Neural cell (in vitro differentiated cells): ENCODE measurements around the gene LANCL2. TPM values are rescaled to one million over a fixed set of nuclear protein-coding genes. Genes with fewer than 3 reads are reported as not detected.

Experiments
- H2AFZ ChIP-seq: fragments of 200-600, 300-800 bp; sonication (generic), shearing (Covaris generic); 2 replicates; pipeline ENCODE4 v1.6.0; 2014; ENCODE audit warnings: low read depth, mild to moderate bottlenecking, antibody characterized with exemption, low read length, moderate library complexity
- H3F3A ChIP-seq: fragments of 200-600 bp; shearing (Covaris generic); 2 replicates; pipeline ENCODE4 v1.6.1; 2016; ENCODE audit warnings: mild to moderate bottlenecking, moderate library complexity, mixed read lengths, antibody characterized with exemption, low read length; ENCODE audit not compliant: insufficient read depth, poor library complexity, severe bottlenecking
- H3K27ac ChIP-seq: fragments of 200-600, 300-800 bp; sonication (generic), shearing (Covaris generic); 2 replicates; pipeline ENCODE4 v1.5.1; 2014; ENCODE audit warnings: mild to moderate bottlenecking, low read length, moderate library complexity
- H3K27me3 ChIP-seq: fragments of 300-800, 200-600 bp; sonication (generic), shearing (Covaris generic); 2 replicates; pipeline ENCODE4 v1.6.0; 2014; ENCODE audit warnings: mild to moderate bottlenecking, low read depth, low read length, moderate library complexity; ENCODE audit not compliant: insufficient read depth
- H3K36me3 ChIP-seq: fragments of 300-800, 200-600 bp; sonication (generic), shearing (Covaris generic); 2 replicates; pipeline ENCODE4 v1.5.1; 2014; ENCODE audit warnings: mild to moderate bottlenecking, antibody characterized with exemption, low read length, moderate library complexity; ENCODE audit not compliant: insufficient read depth
- H3K4me2 ChIP-seq: fragments of 300-800, 200-600 bp; sonication (generic), shearing (Covaris generic); 2 replicates; pipeline ENCODE4 v1.6.0; 2014; ENCODE audit warnings: mild to moderate bottlenecking, low read length
- H3K4me3 ChIP-seq: fragments of 300-800, 200-600 bp; sonication (generic), shearing (Covaris generic); 2 replicates; pipeline ENCODE4 v1.5.1; 2014; ENCODE audit warnings: mild to moderate bottlenecking, low read length, moderate library complexity
- H3K79me2 ChIP-seq: fragments of 200-600 bp; shearing (Covaris generic); replicated peaks from 2 replicates; pipeline ENCODE4 v1.6.0; 2014; ENCODE audit warnings: mild to moderate bottlenecking, low read length, moderate library complexity; ENCODE audit not compliant: insufficient read depth
- H3K9ac ChIP-seq: fragments of 300-800, 200-600 bp; sonication (generic), shearing (Covaris generic); 2 replicates; pipeline ENCODE4 v1.6.1; 2016; ENCODE audit warnings: mild to moderate bottlenecking, low read length, mixed read lengths
- H3K9me2 ChIP-seq: fragments of 200-600 bp; shearing (Covaris generic); 2 replicates; pipeline ENCODE4 v1.6.1; 2016; ENCODE audit warnings: mild to moderate bottlenecking, low read length, mixed read lengths; ENCODE audit not compliant: insufficient read depth
- H3K9me3 ChIP-seq: fragments of 200-600, 300-800 bp; sonication (generic), shearing (Covaris generic); 2 replicates; pipeline ENCODE4 v1.6.1; 2016; ENCODE audit warnings: mild to moderate bottlenecking, mixed run types, low read length, moderate library complexity, mixed read lengths
- H4K20me1 ChIP-seq: fragments of 200-600 bp; shearing (Covaris generic); 2 replicates; pipeline ENCODE4 v1.6.1; 2016; ENCODE audit warnings: mild to moderate bottlenecking, mixed run types; ENCODE audit not compliant: insufficient read depth
- CTCF ChIP-seq: fragments of 450-650 bp; IDR thresholded peaks from 2 replicates; pipeline ENCODE4 v1.5.1; 2014; ENCODE audit warnings: antibody characterized with exemption, mild to moderate bottlenecking, moderate library complexity; ENCODE audit not compliant: poor library complexity, severe bottlenecking
- EP300 ChIP-seq: fragments of 450-650 bp; conservative IDR thresholded peaks from 2 replicates; pipeline ENCODE4 v1.6.1; 2014; ENCODE audit warnings: antibody characterized with exemption, mild to moderate bottlenecking, moderate library complexity; ENCODE audit not compliant: poor library complexity, severe bottlenecking
- EZH2 ChIP-seq: fragments of 200-600, 300-800 bp; shearing (Covaris generic), sonication (generic); IDR thresholded peaks from 2 replicates; pipeline ENCODE4 v1.6.1; 2014; ENCODE audit warnings: antibody characterized with exemption, low read length, borderline replicate concordance, mild to moderate bottlenecking; ENCODE audit not compliant: insufficient read depth, poor library complexity, severe bottlenecking
- MXI1 ChIP-seq: fragments of 450-650 bp; conservative IDR thresholded peaks from 2 replicates; pipeline ENCODE4 v1.6.1; 2014; ENCODE audit warnings: antibody characterized with exemption, mild to moderate bottlenecking; ENCODE audit not compliant: poor library complexity, severe bottlenecking
- POLR2AphosphoS5 ChIP-seq: IDR thresholded peaks from 2 replicates; pipeline ENCODE4 v1.6.1; 2012
- RAD21 ChIP-seq: fragments of 450-650 bp; conservative IDR thresholded peaks from 2 replicates; pipeline ENCODE4 v1.6.1; 2014; ENCODE audit warnings: antibody characterized with exemption, mild to moderate bottlenecking, moderate library complexity
- REST ChIP-seq: IDR thresholded peaks from 2 replicates; pipeline ENCODE4 v1.6.1; 2012; ENCODE audit warnings: borderline replicate concordance
- SMC3 ChIP-seq: fragments of 450-650 bp; conservative IDR thresholded peaks from 2 replicates; pipeline ENCODE4 v1.6.1; 2014; ENCODE audit warnings: antibody characterized with exemption, mild to moderate bottlenecking, moderate library complexity; ENCODE audit not compliant: poor library complexity
- TAF1 ChIP-seq: IDR thresholded peaks from 2 replicates; pipeline ENCODE4 v1.6.1; 2012; ENCODE audit warnings: low read depth
- polyA plus RNA-seq: library from polyadenylated mRNA; depleted of rRNA; stranded (reverse); fragments of >200 nt; gene quantifications from 2 replicates; pipeline ENCODE4 v1.2.3, GENCODE V29; 2014

The LANCL2 gene
- polyA plus RNA-seq, 1 donor from 2014 or later: 51.2 TPM

GRCh38 chr7:55444786-55445185, 79.6 kb downstream of the LANCL2 start:
- Histone ChIP-seq H3K9me3 (no peaks in the 10 kb centered on the region), H3K27me3 (no peaks in the 10 kb centered on the region), H3K4me3 (no peak overlapping the region), H3K27ac (no peak overlapping the region), H3K9ac (no peak overlapping the region), H3K79me2 (no peaks in the 10 kb centered on the region), H3K4me2 (no peak overlapping the region), H3F3A (no peaks in the 10 kb centered on the region), H4K20me1 (no peaks in the 10 kb centered on the region), H2AFZ (no peak overlapping the region), H3K9me2 (no peaks in the 10 kb centered on the region), H3K36me3 (no peaks in the 10 kb centered on the region)
- TF ChIP-seq RAD21 (no peak), REST (no peak), CTCF (no peak), SMC3 (no peak)

GRCh38 chr7:55448526-55448925, 83.4 kb downstream of the LANCL2 start:
- no peaks in the 10 kb centered on the region for H3K9me2 ChIP-seq
- no peaks in the 10 kb centered on the region for H3K9me3 ChIP-seq
- no peaks in the 10 kb centered on the region for H4K20me1 ChIP-seq
- no peaks in the 10 kb centered on the region for H3F3A ChIP-seq
- H3K79me2 ChIP-seq: no peaks in the 10 kb centered on the region
- H3K27me3 ChIP-seq: no peaks in the 10 kb centered on the region
- TF ChIP-seq REST (no peak), MXI1 (no peak), RAD21 (no peak), EP300 (no peak), TAF1 (no peak), POLR2AphosphoS5 (no peak), CTCF (no peak), SMC3 (no peak), EZH2 (no peak)
- H3K9ac ChIP-seq: no peak overlapping the region
- H2AFZ ChIP-seq: no peak overlapping the region
- no peak overlapping the region for H3K4me2 ChIP-seq
- H3K27ac ChIP-seq: no peak overlapping the region
- no peak overlapping the region for H3K4me3 ChIP-seq
- H3K36me3 ChIP-seq: no peaks in the 10 kb centered on the region
